Measurements from ENCODE around the gene DDA1.
"Not testable (repeated sequence)": the region's sequence is repeated elsewhere in the genome, so short reads cannot be mapped to it uniquely, and the experiment has no call there.

The DDA1 gene

DNA sequence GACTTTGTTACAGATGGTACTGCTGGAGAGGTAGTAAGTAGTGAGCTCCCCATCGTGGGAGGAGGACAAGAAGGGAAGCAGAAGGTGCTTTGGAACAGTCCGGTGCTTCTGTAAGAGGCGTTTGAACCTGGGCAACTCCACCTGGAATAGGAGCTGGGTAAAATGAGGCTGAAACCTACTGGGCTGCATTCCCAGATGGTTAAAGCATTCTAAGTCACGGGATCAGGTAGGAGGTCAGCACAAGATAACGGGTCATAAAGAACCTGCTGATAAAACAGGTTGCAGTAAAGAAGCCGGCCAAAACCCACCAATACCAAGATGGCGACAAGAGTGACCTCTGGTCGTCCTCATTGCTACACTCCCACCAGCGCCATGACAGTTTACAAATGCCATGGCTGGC, 22.6 kb upstream of the DDA1 start:
- DNase-seq (ENCODE audit: low read depth in 2 of 2) = no peak

DNA sequence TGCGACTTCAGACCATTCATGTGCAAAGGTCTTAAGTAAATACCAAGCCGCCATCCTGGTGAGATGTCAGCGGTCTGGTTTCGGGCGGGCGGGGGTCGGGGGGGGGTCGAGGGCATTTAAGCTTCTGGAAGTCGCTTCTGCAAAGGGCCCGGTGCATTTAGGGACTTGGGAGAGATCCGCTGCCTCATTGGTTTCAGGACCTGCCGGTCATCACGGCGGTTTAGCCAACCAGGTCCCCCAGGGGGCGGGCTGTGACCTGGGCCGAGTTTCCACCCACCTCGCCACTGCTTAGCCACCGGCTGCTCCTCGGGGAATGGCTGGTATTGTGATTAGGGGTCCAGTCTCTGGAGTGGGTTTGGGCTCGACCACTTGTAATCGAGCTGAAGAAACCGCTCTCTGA, 19.9 kb upstream of the DDA1 start:
- DNase-seq (ENCODE audit: low read depth in 2 of 2) = no peak

GRCh38 chr19:17292301-17293074, 16.9 kb upstream of the DDA1 start:
- peak; percentile 49 to 54 for DNase-seq (ENCODE audit: low read depth in 2 of 2)

DNA sequence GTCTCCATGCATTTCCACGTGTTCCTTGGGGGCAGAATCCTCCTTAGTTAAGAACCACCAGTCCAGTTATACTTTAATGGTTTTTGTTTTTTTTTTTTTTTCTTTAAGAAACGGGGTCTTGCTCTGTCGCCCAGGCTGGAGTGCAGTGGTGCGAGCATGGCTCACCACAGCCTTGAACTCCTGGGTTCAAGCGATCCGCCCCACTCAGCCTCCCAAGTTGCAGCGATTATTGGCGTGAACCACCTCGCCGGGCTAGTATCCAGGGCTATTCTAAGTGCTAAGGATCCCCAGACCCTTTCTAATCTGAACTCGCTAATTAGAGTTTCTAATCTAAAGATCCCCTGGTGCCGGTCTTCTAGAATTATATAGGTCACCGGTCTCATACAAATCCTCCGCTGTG, 15.8 kb upstream of the DDA1 start:
- DNase-seq (ENCODE audit: low read depth in 2 of 2) = no peak

DNA sequence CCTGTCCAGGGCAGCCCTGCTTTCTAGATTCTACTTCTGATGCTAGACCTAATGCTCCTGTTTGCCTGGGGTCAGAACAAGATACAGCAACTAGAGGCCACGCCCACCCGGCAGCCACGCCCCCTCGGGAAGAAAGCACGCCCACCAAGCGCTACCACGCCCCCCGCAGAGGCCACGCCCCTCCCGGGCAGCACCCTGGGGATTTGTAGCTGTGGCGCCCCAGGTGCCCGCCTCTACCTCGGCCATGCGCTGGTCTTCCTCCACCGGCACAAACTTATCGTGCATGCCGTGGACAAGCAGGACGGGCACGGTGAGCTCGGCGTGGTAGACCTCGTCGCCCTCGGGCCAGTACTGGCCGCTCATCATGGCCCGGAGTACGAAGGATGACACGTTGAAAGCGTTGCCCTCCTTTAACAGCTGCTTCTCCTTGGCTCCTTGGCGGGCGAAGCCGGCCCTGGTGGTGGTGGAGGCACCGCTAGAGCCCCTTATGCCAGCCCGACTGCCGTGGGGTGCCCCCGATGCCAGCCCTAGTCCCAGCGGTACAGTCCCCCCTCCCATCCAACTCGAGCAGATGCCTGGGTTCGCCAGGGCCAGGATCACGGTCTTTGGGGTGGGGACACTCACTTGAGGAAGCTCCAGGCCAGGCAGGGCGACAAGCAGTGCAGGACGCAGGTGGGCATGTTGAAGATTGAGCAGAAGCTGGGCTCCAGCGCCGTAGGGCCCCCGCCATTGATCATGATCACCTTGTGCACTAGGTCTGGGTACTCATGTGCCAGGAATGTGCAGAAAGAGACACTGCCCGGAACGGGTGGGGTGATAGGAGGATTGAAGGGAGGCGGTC, 15.1 kb upstream of the DDA1 start:
- DNase-seq (ENCODE audit: low read depth in 2 of 2) = no peak

DNA sequence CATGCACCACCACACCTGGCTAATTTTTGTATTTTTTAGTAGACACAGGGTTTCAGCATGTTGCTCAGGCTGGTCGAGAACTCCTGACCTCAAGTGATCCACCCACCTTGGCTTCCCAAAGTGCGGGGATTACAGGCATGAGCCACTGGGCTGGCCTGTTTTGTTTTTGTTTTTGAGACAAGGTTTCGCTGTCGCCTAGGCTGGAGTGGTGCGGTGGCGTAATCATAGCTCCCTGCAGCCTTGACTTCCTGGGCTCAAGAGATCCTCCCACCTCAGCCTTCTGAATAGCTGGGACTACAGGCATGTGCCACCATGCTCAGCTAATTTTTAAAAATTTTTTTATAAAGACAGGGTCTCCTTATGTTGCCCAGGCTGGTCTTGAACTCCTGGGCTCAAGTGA, 13.8 kb upstream of the DDA1 start:
- DNase-seq (ENCODE audit: low read depth in 2 of 2) = not testable (repeated sequence)

DNA sequence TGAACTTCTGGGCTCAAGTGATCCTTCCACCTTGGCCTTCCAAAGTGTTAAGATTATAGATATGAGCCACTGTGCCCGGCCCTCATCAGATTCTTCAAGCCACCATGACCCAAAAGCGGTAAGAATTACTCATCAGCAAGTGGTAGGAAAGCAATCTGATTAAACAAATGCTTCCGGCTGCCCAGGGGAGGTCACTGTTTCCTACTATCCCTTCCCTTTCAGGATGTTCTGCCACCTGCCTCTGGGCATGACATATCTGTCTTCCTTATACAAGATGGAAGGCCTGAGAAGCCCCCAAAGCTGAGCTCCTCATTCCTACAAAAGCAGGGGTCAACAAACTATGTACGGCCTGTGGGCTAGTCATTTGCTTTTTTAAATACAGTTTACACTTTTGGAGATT, 13.1 kb upstream of the DDA1 start:
- DNase-seq (ENCODE audit: low read depth in 2 of 2) = no peak

GRCh38 chr19:17296976-17297375, 12.4 kb upstream of the DDA1 start:
- DNase-seq (ENCODE audit: low read depth in 2 of 2) = no peak

DNA sequence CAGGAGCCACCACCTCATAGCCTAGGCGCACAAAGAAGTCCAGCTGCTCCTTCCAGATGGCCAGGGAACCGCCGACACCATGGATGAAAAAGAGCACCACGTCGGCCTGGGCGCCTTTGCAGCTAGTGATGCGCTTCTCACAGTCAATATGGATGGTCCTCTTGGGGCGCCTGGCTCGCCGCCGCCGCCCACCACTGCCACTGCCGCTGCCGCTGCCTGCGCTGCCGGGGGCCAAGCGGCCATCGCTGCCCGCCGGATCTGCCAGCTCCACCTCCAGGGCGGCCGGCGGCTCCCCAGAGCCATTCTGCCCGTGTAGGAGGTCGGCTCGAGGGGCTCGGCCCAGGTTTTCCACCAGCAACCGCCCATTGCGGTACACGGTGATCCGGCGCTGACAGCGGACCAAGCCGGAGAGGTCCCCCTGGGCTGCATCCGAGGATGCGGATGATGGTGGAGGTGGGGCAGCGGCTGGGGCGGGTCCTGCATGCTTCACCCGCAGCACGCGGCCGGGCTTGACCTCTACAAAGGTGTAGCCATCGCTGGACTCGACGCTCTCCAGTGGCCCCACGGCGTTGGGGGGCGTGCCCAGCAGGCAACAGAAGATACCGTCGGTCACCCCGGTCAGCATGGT, 8.3 kb upstream of the DDA1 start:
- DNase-seq (ENCODE audit: low read depth in 2 of 2) = no peak

DNA sequence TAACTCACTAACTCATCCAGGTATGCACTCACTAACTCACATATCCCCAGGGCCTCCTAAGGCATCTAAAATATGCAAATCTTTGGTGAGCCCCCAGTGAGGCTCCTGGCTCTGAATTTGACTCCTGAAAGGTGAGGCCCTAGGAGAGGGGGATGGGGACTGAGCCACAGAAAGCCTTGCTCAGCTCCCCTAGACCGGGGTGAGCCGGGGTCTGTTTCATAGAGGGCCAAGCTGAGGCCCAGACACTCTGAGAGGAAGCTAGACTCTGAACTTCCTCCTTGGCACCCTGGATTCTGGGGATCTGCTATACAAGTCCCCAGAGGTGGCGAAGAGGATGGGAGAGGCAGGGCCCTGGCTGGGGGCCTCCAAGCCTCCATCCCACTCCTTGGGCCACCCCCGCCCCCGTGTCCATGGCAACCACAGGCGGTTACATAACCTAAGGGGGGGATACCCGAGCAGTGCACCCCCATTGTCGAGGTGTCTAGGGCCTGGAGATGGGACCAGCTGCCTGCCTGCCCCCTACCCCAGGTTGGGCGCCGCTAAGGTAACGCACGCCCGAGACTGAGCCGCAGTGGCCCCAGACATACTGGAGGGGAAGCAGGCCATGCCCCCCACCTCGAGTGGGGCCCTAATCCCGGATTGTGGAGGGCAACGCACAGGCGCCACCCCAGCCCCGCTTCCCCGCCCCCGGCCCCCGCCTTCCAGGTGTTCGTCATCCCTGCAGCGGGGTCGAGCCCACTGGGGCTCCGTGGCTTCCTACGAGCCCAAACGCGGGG, 6.8 kb upstream of the DDA1 start:
- no peak for DNase-seq (ENCODE audit: low read depth in 2 of 2)

- peak; percentile 80 to 87 for DNase-seq (ENCODE audit: low read depth in 2 of 2)
Observed at GRCh38 chr19:17303167-17303939, 6.0 kb upstream of the DDA1 start, which contains the start of gene ABHD8. ABHD8 (minus strand) TSS chr19:17303425; CDS start chr19:17301616, 1,809 bp downstream.

GRCh38 chr19:17303940-17304267, 5.5 kb upstream of the DDA1 start:
- no peak for DNase-seq (ENCODE audit: low read depth in 2 of 2)

DNA sequence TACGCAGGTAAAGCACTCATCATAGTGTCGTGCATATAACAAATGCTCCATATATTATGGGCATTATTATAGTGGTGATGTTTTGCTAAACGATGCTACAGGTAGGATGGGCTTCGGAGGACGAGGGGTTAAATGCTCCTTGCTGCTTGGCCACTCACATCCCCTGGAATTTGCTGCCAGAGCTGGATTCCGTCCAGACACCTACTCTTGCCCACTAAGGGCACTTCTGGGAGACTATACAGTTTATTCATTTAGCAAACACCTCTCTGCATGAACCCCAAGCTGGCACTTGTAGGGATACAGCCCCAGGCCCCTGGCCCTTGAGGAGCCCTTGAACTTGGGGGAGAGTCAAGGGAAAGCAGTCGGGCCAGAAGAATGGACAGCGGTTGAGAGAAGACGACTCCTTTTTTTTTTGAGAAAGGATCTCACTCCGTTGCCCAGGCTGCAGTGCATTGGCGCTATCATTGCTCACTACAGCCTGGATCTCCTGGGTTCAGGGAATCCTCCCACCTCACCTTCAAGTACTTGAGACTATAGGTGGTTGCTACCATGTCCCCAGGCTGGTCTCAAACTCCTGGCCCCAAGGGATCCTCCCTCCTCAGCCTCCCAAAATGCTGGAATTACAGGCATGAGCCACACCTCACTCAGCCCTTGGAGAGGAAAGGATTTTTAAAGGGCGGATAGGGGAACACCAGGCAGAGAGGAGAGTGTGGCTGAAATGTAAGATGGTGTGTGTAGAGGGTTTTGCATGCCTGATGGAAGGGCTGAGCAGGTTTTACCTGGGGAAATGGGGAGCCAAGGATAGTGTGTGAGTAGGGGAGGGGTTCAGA, 4.8 kb upstream of the DDA1 start:
- no peak for DNase-seq (ENCODE audit: low read depth in 2 of 2)

GRCh38 chr19:17305216-17305516, 4.2 kb upstream of the DDA1 start:
- DNase-seq (ENCODE audit: low read depth in 2 of 2) = no peak

- DNase-seq (ENCODE audit: low read depth in 2 of 2) = peak; percentile 87 to 90
Observed at GRCh38 chr19:17305517-17306284, 3.7 kb upstream of the DDA1 start, which contains the start of gene MRPL34. MRPL34 (plus strand) TSS chr19:17305872; CDS start chr19:17305893, 21 bp downstream.

DNA sequence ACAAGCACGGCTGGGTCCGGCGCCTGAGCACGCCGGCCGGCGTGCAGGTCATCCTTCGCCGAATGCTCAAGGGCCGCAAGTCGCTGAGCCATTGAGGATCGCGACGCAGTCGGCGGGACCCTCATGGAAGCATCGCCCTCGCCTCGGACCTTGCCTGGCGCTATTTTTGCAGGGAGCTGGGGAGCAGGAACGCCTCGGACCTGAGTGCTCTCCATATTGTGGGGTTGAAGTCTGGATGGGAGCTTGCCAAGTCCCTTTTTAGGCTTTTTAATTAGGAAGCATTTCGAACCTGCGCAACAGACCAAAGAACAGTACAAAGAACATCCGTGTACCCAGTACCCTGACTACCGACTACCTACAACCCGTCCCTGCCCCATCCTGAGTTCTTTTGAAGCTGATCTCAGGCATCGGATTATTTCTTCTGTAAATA, 3.1 kb upstream of the DDA1 start:
- no peak for DNase-seq (ENCODE audit: low read depth in 2 of 2)

- no peak for DNase-seq (ENCODE audit: low read depth in 2 of 2)
Observed at GRCh38 chr19:17307876-17308377, 1.4 kb upstream of the DDA1 start.

DNA sequence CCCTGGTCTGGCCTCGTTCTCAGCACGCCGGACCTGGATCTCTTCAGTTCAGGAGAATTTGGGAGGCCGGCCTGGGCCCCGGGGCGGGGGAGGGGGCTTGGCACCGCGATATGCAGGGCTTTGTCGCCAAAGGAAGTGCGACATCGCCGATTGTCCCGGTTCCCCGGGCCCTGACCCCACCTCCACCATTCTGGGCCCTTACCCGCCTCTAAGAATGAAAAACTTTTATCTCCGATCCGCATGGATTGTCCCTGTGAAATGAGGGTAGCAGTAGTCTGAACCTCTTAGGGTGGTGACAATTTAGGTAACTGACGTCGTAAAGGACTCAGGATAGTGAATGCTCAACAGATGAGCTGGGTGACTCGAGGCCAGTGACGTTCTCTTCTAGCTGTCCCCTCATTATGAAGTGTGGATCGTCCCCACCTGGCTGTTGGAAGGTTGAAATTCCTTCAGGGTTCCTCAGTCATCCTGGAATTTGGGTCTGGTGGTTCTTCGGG, 650 bp downstream of the DDA1 start:
- no peak for DNase-seq (ENCODE audit: low read depth in 2 of 2)
